GM04503 (cell line): ENCODE measurements around the gene ARFGEF2.
"Not testable (repeated sequence)": the region's sequence is repeated elsewhere in the genome, so short reads cannot be mapped to it uniquely, and the experiment has no call there.

ENCODE experiments used
- DNase-seq: peaks from one replicate; pipeline ENCODE4 v3.0.0-alpha.2; 2012; ENCODE audit warnings: low read depth

Gene ARFGEF2

GRCh38 chr20:48921168-48921882 is at the start of gene ARFGEF2:
Gene ARFGEF2 (plus strand): TSS chr20:48921711. CDS start chr20:48921890, 179 bp downstream.
- peak; percentile 42 for DNase-seq

GRCh38 chr20:48875233-48875913 is 46.1 kb upstream of the ARFGEF2 start:
- no peak for DNase-seq

GRCh38 chr20:48875914-48876240 is 45.6 kb upstream of the ARFGEF2 start:
- DNase-seq, result no peak

DNA sequence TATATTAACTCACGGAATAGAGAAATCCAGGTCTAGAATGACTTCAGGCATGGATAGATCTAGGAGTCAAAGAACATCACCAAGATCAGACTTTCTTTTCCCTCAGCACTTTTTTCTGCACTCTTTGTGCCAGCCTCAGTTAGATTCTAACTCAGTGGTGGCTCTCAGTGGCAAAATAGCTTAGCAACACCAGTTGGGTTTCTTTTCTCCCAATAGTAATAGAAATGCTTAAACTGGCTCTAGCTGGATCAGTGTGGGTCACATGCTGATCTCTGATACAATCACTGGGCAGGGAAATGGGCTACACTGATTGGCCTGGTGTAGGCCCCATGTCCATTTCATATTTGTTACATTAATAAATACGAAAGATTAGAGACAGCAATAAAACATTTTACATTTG is 44.2 kb upstream of the ARFGEF2 start:
- no peak for DNase-seq

- DNase-seq, result no peak
Measured at GRCh38 chr20:48878534-48879248, 42.8 kb upstream of the ARFGEF2 start.

- DNase-seq, result no peak
Measured at GRCh38 chr20:48879612-48880245, 41.8 kb upstream of the ARFGEF2 start.

GRCh38 chr20:48880331-48880730 is 41.2 kb upstream of the ARFGEF2 start:
- DNase-seq, result no peak

- no peak for DNase-seq
Measured at GRCh38 chr20:48880981-48881657, 40.4 kb upstream of the ARFGEF2 start.

DNA sequence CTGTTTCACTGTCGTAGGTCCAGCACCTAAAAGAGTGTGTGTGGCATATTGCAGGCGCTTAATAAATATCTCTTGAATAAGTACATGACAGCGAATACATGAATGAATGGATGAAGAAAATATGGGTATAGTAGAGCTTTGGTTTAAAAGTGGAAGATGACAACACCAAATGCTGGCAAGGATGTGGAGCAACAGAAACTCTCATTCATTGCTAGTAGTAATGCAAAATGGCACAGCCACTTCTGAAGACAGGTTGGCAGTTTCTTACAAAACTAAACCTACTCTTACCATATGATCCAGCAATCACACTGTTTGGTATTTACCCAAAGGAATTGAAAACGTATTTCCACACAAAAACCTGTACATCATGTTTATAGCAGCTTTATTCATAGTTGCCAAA is 36.3 kb upstream of the ARFGEF2 start:
- DNase-seq, result no peak

GRCh38 chr20:48886194-48886593 is 35.3 kb upstream of the ARFGEF2 start:
- no peak for DNase-seq

DNA sequence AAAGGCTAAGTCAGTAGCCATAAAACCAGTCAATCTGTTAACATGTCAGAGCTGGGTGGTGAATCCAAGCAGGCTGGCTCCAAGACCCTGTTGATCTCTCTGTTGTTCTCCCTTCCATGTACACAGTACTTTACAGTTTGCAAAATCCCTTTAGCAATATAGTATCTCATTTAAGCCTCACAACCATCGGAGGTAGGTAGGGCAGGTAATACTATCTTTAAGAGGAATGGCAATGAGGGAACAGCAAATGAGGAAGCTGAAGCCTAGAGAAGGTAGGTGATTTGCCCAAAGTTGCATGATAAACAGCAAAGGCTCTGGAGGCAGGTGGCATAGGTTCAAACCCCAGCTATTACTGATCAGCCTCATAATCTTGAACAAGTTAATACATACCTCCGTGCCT is 34.7 kb upstream of the ARFGEF2 start:
- no peak for DNase-seq

DNA sequence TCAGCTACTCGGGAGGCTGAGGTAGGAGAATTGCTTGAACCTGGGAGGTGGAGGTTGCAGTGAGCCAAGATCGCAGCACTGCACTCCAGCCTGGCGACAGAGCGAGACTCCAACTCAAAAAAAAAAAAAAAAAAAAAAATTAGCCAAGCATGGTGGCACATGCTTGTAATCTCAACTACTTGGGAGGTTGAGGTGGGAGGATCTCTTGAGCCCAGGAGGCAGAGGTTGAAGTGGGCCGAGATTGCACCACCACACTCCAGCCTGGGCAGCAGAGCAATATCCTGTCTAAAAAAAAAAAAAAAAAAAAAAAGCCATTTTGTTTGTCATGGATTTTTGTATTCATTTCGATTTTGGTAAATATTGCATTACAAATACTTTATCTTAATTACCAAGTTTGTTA is 33.0 kb upstream of the ARFGEF2 start:
- not testable (repeated sequence) for DNase-seq

DNA sequence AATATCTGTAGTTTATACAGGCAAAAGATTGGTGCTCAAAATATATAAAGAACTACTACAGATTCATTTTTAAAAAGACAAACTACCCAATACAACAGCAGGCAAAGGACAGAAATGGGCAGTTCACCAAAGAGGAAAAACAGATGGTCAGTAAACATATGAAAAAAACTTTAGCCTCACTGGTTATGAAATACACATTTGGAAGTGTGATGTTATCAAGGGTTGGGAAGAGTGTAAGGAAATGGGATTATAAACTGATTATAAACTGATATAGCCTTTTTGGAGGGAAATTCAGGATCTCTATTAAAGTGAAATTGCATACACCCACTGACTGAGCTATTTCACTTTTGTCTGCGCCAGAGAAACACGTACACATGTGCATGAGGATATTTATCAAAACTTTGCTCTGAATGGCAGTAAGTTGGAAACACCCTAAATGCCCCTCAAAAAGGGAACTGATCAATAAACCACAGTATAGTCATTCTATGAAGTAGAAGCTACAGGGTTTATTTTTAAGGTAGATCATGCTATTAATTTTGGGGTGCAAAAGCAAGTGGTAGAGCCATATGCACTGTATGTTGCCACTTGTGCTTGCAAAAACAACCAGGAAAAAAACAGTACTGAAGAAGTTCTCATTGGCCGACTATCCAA is 32.2 kb upstream of the ARFGEF2 start:
- DNase-seq, result no peak

GRCh38 chr20:48891235-48892048 is 30.1 kb upstream of the ARFGEF2 start:
- no peak for DNase-seq

DNA sequence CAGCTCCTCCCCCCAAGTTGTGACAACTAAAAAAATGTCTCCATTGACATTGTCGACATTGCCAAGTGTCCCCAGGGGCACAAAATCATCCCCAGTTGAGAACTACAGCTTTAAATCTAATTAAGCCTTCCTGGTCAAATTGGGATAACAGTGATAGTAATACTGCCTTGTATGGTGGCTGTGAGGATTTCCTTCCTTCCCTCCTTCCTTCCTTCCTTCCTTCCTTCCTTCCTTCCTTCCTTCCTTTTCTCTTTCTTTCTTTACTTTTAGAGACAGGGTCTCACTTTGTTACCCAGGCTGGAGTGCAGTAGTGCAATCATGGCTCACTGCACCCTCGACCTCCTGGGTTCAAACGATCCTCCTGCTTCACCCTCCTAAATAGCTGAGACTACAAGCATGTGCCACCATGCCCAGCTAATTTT is 29.5 kb upstream of the ARFGEF2 start:
- no peak for DNase-seq

DNA sequence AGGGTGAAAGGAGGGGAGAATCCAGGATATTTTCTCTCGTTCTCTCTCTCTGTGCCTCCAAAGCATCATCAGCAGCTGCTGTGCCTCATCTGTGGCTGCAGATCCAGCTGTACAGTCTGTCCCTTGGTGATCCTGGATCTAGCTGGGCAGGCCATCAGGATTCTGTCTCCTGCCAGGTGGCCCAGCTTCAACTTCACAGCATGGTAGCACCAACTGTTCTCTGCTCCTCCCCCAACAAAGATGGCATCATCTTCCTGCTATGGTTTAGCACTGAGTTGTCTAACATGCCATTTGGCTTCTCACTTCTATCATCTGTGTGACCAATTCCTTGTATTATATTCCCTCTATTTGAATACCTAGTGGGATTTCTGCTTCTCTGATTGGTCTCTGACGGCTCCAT is 28.6 kb upstream of the ARFGEF2 start:
- no peak for DNase-seq

- DNase-seq, result no peak
Measured at GRCh38 chr20:48893374-48893773, 28.1 kb upstream of the ARFGEF2 start.

- DNase-seq, result peak; percentile 78
Measured at GRCh38 chr20:48897305-48898010, 24.1 kb upstream of the ARFGEF2 start.

GRCh38 chr20:48898210-48898609 is 23.3 kb upstream of the ARFGEF2 start:
- DNase-seq, result no peak

- DNase-seq, result no peak
Measured at GRCh38 chr20:48898896-48899530, 22.5 kb upstream of the ARFGEF2 start.
